HL-60 (cell line): ENCODE results near the gene BSG.

Experiments used
- GABPA ChIP-seq: IDR thresholded peaks from 2 replicates; pipeline ENCODE4 v1.6.1; 2012; ENCODE audit warnings: low read depth
- POLR2AphosphoS5 ChIP-seq: IDR thresholded peaks from 2 replicates; pipeline ENCODE4 v1.6.1; 2012; ENCODE audit warnings: low read depth
- SPI1 ChIP-seq: IDR thresholded peaks from 2 replicates; pipeline ENCODE4 v1.6.1; 2012; ENCODE audit warnings: low read depth, mild to moderate bottlenecking, borderline replicate concordance
- TF ChIP-seq, protein P1 (sequence below): IDR thresholded peaks from one replicate; pipeline ENCODE4 v1.5.1; 2011; ENCODE audit warnings: low read length, control low read depth, inconsistent platforms; ENCODE audit not compliant: insufficient read depth
- TF ChIP-seq, protein P2 (sequence below): IDR thresholded peaks from 2 replicates; pipeline ENCODE4 v1.6.1; 2012; ENCODE audit warnings: low read depth; ENCODE audit not compliant: insufficient replicate concordance

DNA sequence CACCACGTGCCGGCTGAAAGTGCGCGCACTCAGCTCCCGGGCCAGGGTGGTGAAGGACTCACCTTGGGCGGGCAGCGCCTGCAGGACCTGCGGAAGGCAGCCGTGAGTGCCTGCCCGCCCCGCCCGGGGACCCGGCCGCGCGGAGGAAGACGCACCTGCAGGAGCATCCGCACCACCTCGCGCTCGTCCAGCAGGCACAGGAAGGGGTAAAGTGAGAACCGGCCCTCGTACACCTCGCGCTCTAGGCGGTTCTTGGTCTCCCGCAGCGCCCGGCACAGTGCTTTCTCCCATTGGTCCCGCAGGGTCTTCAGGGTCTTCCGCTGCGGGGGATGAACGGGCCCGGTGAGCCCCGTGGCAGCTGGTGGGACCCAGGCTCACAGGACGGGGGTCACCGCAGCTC lies 50.3 kb downstream of the BSG start:
- TF ChIP-seq, protein P1, sequence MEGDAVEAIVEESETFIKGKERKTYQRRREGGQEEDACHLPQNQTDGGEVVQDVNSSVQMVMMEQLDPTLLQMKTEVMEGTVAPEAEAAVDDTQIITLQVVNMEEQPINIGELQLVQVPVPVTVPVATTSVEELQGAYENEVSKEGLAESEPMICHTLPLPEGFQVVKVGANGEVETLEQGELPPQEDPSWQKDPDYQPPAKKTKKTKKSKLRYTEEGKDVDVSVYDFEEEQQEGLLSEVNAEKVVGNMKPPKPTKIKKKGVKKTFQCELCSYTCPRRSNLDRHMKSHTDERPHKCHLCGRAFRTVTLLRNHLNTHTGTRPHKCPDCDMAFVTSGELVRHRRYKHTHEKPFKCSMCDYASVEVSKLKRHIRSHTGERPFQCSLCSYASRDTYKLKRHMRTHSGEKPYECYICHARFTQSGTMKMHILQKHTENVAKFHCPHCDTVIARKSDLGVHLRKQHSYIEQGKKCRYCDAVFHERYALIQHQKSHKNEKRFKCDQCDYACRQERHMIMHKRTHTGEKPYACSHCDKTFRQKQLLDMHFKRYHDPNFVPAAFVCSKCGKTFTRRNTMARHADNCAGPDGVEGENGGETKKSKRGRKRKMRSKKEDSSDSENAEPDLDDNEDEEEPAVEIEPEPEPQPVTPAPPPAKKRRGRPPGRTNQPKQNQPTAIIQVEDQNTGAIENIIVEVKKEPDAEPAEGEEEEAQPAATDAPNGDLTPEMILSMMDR: no peak
- TF ChIP-seq, protein P2, sequence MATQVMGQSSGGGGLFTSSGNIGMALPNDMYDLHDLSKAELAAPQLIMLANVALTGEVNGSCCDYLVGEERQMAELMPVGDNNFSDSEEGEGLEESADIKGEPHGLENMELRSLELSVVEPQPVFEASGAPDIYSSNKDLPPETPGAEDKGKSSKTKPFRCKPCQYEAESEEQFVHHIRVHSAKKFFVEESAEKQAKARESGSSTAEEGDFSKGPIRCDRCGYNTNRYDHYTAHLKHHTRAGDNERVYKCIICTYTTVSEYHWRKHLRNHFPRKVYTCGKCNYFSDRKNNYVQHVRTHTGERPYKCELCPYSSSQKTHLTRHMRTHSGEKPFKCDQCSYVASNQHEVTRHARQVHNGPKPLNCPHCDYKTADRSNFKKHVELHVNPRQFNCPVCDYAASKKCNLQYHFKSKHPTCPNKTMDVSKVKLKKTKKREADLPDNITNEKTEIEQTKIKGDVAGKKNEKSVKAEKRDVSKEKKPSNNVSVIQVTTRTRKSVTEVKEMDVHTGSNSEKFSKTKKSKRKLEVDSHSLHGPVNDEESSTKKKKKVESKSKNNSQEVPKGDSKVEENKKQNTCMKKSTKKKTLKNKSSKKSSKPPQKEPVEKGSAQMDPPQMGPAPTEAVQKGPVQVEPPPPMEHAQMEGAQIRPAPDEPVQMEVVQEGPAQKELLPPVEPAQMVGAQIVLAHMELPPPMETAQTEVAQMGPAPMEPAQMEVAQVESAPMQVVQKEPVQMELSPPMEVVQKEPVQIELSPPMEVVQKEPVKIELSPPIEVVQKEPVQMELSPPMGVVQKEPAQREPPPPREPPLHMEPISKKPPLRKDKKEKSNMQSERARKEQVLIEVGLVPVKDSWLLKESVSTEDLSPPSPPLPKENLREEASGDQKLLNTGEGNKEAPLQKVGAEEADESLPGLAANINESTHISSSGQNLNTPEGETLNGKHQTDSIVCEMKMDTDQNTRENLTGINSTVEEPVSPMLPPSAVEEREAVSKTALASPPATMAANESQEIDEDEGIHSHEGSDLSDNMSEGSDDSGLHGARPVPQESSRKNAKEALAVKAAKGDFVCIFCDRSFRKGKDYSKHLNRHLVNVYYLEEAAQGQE: no peak
- TF ChIP-seq POLR2AphosphoS5 (no peak), GABPA (no peak), SPI1 (no peak)
